Measurements from ENCODE around the gene VPS35.
"Not testable (repeated sequence)": the region's sequence is repeated elsewhere in the genome, so short reads cannot be mapped to it uniquely, and the experiment has no call there.

VPS35 gene

DNA sequence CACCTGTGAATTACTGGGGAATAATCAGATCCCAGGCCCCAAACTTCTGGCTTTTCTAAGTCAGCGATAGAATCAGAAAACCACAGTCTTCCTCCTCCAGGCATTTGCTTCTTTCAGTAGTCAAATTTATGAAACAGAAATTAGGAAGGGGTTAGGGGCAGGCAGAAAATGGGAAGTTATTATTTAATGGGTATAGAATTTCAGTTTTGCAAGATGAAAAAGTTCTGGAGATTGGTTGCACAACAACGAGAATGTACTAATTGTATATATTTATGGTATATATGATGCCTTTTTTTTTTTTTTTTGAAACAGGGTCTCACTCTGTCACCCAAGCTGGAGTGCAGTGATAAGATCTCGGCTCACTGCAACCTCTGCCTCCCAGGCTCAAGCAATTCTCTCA lies 23.9 kb upstream of the VPS35 start:
- DNase-seq (ENCODE audit: low spot score), result no peak

DNA sequence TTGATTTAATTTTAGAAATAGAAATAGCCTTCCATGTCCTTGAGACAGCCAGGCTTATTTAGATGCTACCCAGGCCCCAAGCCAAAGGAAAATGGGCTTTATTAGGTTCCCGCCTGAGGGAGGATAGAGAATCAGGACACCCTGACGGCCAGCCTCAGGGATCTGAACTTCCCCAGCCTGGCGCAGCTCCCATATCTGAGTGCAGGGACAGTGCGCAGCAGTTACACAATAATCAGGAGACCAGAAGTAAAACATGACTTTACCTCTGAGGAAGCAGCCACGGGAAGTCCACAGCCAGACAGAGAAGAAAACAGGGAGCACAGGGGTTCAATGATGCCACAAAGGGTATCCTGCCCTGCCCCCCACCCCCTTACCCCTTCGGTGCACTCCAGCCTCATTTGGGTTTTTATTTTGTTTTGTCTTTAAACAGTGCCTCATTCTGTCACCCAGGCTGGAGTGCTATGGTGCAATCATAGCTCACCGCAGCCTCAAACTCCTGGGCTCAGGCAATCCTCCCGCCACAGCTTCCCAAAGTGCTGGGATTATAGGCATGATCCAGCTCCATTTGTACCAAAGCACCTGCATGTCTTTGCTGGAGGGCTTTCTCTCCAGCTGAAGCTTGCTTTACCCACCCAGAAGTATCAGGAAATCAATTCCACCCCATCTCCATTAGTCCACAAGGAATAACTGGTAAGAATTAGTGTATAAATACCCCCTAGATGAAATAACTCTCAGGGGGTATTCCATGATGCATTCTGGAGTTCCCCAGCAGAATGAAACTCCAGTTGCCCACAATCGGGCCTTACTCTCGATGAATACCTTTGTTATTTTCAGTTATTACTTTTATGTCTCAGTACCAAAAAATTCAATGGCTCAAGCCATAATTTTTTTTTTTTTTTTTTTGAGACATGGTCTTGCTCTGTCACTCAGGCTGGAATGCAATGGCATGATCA lies 22.4 kb upstream of the VPS35 start:
- DNase-seq (ENCODE audit: low spot score), result no peak

GRCh38 chr16:46709469-46710005 lies 20.6 kb upstream of the VPS35 start:
- no peak for DNase-seq (ENCODE audit: low spot score)

- no peak for DNase-seq (ENCODE audit: low spot score)
Observed at GRCh38 chr16:46706642-46707041, 17.7 kb upstream of the VPS35 start.

- DNase-seq (ENCODE audit: low spot score), result no peak
Observed at GRCh38 chr16:46702030-46702429, 13.1 kb upstream of the VPS35 start.

DNA sequence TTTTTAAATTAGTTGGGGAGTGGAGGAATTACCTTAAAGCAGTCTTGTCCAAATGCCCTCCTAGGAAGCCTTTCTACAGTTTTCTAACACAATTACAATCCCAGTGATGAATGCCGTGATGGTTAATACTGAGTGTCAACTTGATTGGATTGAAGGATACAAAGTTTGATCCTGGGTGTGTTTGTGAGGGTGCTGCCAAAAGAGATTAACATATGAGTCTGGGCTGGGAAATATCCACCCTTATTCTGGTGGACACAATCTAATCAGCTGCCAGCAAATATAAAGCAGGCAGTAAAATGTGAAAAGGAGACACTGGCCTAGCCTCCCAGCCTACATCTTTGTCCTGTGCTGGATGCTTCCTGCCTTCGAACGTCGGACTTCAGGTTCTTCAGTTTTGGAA lies 12.6 kb upstream of the VPS35 start:
- DNase-seq (ENCODE audit: low spot score), result no peak

GRCh38 chr16:46700048-46700447 lies 11.1 kb upstream of the VPS35 start:
- no peak for DNase-seq (ENCODE audit: low spot score)

DNA sequence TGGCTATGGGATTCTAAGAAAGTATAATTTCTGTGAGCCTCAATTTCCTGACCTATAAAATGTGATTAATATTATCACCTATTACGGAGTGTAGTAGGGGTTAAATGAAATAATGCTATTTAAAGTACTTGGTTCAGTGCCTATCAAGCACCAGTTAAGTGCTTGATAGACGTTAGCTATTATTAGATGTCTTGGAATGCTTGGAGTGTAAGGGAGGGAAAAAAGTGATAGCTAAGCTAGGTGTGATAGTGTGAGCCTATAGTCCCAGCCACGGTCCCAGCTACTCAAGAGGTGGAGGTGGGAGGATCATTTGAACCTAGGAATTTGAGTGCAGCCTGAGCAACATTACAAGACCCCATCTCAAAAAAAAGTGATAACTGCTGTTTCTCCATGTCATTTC lies 8.0 kb upstream of the VPS35 start:
- DNase-seq (ENCODE audit: low spot score), result no peak

DNA sequence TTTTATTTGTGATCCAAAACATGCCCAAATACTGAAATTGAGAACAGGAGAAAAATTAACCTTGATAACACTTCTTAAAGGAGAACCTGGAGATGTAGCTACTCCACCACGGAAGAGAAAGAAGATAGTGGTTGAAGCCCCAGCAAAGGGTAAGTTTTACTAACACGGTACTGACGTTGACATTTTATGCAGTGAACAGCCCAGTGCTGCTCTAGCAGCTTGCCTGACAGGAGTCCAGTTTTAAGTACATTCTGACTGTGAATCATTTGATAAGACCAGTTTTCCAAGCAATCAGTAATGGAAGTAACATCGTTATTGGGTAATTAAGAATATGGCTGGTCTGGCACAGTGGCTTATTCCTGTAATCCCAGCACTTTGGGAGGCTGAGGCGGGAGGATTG lies 7.0 kb upstream of the VPS35 start:
- no peak for DNase-seq (ENCODE audit: low spot score)

GRCh38 chr16:46693598-46693997 lies 4.6 kb upstream of the VPS35 start:
- DNase-seq (ENCODE audit: low spot score), result no peak

DNA sequence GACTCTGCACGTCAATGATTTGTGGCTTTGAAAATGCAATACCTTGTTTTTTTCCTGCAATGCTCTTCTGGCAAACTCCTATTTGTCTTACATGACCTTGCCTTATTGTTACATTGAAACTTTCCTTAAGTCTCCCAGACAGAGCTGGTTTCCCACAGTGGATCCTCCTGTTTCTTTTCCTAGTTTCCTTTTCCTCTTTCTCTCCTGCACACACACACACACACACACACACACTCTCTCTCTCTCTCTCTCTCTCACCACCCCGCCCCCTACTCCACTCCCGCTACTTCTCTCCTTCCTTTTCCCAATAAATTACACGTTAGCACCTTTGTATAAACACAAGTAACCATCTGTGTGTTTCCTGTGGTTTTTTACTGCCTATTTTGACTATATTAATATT lies 2.7 kb upstream of the VPS35 start:
- no peak for DNase-seq (ENCODE audit: low spot score)

DNA sequence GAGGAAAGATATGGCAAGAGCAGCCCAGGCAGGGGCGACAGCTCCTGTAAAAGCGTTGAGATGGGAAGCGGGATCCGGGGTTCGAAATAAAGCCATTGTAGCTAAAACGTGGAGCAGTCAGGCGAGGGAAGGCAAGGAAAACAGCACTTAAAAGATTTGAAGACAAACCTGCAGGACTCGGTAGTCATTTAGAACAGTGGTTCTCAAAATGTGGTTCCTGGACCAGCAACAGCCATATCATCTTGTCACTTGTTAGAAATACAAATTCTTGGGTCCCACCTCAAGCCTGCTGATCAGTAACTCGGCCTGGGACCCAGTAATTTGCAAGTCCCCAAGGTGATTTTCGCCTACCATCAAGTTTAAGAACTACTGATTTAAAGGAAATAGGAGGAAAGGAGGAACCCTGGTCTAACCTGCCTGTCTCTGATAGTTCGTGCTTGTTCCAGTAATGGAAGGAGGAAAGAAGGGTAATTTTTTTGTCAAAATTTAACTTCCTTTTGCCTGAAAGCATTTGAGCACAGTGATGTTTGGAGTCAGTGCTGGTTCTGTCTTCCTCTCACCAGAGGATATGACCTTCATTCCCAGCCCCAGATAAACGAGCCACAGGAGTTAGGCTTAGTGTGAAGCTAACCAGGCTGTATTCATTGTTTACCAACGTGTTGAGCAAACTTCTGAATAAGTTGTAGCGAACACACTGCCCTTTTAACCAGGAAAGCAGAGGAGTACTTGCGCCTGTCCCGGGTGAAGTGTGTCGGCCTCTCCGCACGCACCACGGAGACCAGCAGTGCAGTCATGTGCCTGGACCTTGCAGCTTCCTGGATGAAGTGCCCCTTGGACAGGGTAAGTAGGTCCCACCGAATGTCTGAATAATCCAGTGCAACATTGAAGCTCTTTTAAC lies 1.6 kb upstream of the VPS35 start:
- DNase-seq (ENCODE audit: low spot score), result peak; percentile 1

DNA sequence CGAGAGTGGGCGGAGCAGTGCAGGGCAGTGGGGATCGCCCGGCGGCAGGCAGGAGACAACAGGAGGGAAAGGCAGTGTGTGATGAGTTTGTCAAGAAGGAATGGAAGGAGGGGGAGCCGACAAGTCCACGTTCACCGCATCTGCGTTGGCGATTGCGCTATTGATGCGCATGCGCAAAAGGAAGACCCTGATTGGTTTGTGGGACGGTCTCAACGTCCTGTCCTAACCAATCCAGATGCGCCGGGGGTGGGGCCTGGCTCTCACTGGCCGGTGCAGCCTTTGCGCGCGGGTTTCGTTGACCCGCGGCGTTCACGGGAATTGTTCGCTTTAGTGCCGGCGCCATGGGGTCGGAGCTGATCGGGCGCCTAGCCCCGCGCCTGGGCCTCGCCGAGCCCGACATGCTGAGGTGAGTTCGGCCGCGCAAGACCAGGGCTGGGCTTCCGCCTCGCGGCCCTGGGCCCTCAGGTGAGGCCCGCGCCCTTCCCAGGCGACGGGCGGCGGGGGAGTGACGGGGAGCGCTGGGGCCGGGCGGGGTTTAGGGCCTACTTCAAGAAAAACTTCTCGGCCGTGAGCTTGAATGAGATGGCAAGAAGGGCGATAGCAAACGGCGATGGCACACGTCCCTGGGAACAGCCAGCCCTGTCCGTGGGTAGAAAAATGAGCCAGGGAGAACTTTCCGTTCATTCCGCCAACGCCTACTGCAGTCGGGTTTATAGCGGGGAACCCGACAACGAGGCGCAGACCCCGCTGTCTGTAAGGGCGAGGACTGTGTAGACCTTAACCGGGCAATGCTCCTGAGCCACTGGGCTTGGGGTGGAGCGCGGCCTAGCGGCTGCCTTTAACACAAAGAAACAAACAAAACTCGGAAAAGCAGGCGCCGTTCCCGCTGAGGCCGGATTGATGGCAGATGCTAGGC lies 645 bp upstream of the VPS35 start, which contains the start of gene ORC6:
TSS of gene ORC6 (plus strand) at position 295 of the 916 bp plus-strand sequence. CDS start at position 342, 47 bp downstream.
- peak; percentile 93 for DNase-seq (ENCODE audit: low spot score)

DNA sequence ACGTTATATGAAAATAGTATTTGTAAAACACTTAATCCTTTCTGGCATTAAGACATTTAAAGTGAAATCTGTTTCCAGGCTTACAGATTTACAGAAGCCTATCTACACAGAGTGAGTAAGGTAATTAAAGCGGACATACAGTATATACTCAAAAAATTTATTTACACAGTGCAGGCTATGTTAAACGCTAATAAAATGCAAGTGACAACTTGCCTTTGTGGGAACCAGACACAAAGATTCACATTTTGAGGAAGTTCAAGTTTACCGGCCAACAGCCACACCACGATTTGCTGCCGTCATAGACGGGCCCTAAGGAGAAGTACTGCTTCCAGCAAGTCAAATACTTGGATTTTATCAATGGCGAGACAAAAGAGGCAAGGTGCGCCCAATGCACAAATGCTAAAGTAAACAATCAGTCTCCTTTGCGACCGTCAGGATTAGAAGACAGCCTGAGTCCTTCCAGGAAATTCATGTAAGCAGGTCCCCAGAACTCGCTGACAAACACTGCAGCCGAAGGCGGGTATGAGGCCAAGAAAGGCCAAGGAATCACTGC lies 801 bp downstream of the VPS35 start:
- no peak for DNase-seq (ENCODE audit: low spot score)

- no peak for DNase-seq (ENCODE audit: low spot score)
Observed at GRCh38 chr16:46687486-46687885, 1.5 kb downstream of the VPS35 start.

DNA sequence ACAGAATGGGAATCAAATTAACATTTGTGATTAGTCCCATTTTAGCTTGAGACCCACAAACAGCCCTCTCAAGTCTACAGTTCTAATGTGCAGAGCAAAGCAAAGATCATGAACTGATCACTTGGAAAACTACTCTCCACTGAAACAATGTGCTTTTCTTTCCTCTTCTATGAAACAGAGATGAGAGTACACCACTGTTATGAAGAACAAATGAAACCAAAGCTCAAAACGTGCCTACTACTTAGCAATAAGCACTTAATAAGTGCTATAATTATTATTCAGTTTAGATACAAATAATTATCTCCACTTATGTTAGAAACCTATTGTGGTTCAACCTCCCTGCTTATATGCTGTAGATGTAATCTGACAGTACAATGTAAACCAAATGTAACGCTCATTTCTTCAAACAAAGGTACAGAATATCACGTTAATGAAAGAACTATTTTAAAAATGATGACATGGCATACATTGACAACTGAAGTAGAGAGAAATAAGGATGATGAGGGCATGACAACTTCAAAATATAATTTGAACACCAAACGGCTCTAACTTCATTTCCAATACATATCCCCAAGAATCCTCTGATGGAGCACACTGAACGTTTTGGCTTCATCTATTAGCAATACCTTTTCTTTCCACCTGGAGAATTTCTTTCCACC lies 2.0 kb downstream of the VPS35 start:
- DNase-seq (ENCODE audit: low spot score), result no peak

GRCh38 chr16:46681867-46682266 lies 7.1 kb downstream of the VPS35 start:
- not testable (repeated sequence) for DNase-seq (ENCODE audit: low spot score)

GRCh38 chr16:46677943-46678342 lies 11.0 kb downstream of the VPS35 start:
- not testable (repeated sequence) for DNase-seq (ENCODE audit: low spot score)

DNA sequence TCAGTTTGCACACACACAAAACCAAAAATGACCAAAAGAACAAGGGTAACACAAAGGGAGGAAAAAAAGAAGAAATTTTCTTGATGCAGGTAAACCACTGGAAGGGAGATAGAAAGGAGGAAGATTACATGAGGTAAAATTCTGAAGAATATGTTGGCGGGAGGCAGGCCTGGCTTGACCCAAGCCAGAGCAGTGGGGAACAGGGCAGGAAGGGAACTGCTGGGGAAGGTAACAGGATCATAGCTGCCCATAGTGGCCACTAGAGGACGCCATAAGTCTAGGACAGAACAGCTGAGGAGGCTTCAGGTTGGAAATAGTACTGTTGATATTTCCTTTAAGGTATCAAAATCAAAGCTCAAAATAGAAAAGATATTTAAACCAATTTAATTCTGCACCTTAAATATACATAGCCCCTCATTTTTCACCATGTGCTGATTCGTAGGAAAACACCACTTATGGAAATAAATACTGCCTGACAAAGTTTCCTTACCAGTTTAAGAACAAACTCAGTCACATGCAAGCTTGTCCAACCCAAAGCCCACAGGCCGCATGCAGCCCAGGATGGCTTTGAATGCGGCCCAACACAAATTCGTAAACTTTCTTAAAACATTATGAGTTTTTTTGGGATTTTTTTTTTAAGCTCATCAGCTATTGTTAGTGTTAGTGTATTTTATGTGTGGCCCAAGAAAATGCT lies 15.5 kb downstream of the VPS35 start:
- peak; percentile 61 for DNase-seq (ENCODE audit: low spot score)

DNA sequence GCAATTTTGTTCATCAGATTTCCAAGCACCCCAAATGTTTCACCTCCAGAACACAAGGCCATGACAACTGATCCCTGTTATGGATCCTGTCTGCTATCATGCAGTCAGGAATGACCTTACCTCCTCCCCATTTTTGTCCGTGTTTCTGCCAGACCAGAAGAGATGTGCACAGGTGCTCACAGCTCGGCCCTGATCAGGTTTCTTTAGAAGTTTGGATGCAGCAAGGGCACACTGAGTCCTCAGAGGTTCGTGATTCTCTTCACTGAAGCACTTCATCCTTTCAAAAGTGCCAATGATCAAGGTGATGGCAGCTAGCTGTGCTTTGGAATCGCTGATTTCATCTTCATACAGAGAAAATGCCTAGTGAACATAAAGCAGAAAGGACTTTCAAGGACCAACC lies 26.9 kb downstream of the VPS35 start:
- no peak for DNase-seq (ENCODE audit: low spot score)
